Cardiac fibroblast (primary cell): ENCODE measurements around the gene TGM2.

Experiments used
- DNase-seq, 2 donors: peaks; one replicate each; pipeline versions ENCODE4 v3.0.0 to v3.0.0-alpha.2; 2010; ENCODE audit warnings: low read depth in 2 of 2
- H3K4me3 ChIP-seq, 2 donors: replicated peaks in 1 of 2; 1 replicate in 1 of 2; 2 replicates in 1 of 2; pipeline ENCODE4 v1.5.1; 2011; ENCODE audit warnings: low read depth in 2 of 2, low read length in 2 of 2, mild to moderate bottlenecking in 2 of 2, moderate library complexity in 1 of 2
- TF ChIP-seq, protein P1 (sequence below): IDR thresholded peaks from one replicate; pipeline ENCODE4 v1.5.1; 2011; ENCODE audit warnings: low read depth, mild to moderate bottlenecking, low read length, inconsistent platforms

TGM2 gene

GRCh38 chr20:38210741-38211140 lies 45.7 kb upstream of the TGM2 start:
- peak in 1 of 2 donors; percentile 44 for DNase-seq
- TF ChIP-seq, protein P1, sequence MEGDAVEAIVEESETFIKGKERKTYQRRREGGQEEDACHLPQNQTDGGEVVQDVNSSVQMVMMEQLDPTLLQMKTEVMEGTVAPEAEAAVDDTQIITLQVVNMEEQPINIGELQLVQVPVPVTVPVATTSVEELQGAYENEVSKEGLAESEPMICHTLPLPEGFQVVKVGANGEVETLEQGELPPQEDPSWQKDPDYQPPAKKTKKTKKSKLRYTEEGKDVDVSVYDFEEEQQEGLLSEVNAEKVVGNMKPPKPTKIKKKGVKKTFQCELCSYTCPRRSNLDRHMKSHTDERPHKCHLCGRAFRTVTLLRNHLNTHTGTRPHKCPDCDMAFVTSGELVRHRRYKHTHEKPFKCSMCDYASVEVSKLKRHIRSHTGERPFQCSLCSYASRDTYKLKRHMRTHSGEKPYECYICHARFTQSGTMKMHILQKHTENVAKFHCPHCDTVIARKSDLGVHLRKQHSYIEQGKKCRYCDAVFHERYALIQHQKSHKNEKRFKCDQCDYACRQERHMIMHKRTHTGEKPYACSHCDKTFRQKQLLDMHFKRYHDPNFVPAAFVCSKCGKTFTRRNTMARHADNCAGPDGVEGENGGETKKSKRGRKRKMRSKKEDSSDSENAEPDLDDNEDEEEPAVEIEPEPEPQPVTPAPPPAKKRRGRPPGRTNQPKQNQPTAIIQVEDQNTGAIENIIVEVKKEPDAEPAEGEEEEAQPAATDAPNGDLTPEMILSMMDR: no peak
- H3K4me3 ChIP-seq: no peak overlapping the region

DNA sequence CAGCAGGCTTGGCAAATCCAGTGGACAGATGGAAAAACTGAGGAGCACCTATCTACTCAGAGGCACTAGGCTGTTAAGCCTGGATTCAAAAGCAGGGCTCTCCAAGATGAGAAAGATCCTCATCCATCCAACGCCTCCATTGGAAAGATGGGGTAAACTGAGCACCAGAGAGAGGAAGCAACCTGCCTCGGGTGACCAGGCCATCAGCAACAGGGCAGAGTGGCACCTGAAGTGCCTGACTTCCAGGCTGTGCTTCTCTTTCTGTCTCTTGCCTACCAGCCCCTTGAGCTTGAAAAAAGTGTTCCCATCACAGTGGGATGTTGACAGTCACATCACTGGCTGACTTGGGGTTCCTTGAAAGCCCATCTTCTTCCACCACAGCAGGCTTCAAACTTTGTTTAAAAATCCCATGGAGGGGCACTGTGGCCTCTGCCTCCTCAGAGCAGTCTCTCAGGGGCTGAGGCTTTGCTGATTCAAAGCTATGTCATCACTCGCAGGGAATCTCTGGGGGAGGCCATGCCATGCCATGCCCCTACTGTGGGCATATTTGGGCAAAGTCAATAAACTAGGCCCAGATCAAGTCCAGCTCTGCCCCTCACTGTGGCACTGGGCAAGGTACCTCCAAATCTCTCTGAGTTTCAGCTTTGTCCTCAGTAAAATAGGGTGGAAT lies 44.8 kb upstream of the TGM2 start:
- DNase-seq: no peak
- TF ChIP-seq, protein P1: no peak
- no peak overlapping the region for H3K4me3 ChIP-seq

GRCh38 chr20:38209054-38209675 lies 44.1 kb upstream of the TGM2 start:
- DNase-seq: no peak
- TF ChIP-seq, protein P1: no peak
- no peak overlapping the region for H3K4me3 ChIP-seq

DNA sequence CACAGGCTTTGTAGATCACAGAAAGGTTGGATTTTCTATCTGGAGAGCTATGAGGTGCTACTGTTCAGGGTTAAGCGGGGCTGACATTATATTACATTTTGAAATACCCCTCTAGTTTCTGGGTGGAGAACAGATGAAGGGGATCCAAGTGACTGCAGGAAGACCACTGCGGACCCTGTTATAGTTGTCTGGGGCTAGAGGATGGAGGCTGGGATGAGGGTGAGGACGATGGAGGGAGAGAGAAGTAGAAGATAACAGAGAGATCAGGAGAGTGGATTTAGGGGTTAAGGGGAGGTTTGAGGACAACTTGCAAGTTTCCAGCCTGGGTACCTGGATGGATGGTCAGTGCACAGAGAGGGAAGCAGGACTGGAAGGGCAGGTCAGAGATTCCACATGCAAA lies 43.5 kb upstream of the TGM2 start:
- no peak for DNase-seq
- TF ChIP-seq, protein P1: no peak
- no peak overlapping the region for H3K4me3 ChIP-seq

DNA sequence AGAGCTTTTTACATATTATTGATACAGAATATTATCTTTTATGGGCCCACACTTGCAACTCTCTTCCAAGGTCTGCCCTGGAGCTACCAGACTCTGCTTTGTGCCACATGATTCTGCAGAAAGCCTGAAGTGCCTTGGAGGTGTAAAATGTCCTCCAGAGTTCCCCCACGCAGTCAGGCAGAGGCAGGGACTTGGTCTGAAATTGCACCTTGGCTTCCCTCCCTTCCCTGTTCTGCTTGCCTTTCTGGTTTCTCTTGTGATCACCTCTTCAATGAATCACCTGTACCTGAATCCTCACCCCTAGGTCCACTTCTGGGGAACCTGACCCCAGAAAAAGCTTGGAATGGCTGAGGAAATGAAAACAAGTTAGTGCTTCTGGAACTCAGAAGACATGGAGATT lies 43.0 kb upstream of the TGM2 start:
- no peak for DNase-seq
- no peak overlapping the region for H3K4me3 ChIP-seq
- TF ChIP-seq, protein P1: no peak

DNA sequence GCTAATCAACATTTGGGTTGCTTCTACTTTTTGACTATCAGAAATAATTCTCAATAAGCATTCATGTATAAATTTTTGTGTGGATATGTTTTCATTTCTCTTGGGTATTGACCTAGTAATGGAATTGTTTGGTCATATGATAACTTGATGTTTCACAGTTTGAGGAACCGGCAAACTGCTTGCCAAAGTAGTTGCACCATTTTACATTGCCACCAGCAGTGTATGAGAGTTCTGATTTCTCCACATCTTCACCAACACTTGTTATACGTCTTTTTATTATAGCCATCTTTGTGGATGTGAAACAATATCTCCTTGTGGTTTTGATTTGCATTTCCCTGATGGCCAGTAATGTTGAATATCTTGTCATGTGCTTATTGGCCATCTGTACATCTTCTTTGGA lies 42.6 kb upstream of the TGM2 start:
- DNase-seq: no peak
- no peak overlapping the region for H3K4me3 ChIP-seq
- TF ChIP-seq, protein P1: no peak
